Measurements from ENCODE around the gene JARID2.

DNA sequence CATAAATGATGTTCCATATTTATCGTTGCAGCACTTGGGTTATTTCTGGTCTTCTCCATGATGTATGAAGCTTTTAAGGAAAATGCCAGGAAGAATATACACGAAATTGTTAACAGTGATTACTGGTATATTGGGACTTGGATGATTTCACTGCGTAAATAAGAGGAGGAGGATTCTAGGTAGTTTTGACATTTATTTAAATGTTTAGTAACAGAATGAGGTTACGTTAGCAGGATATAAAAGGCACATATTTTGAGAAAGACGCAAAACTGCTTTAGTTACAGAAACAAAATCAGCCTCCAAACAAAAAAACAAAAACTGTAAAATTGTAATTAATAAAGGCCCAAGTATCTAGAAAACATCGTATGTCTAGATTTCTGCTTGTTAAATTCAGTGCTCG, 147.7 kb downstream of the JARID2 start:
- no peak for TF ChIP-seq GATA2 (IDR thresholded peaks at IDR 0.05; ENCODE audit: low read depth, low read length)
- TF ChIP-seq GATA3 (IDR thresholded peaks at IDR 0.05; ENCODE audit: low read depth, low read length): no peak

Measured in SH-SY5Y (cell line).